WTC11 (cell line): ENCODE measurements around the gene PPP2R5A. TPM values are rescaled to one million over a fixed set of nuclear protein-coding genes. Genes with fewer than 3 reads are reported as not detected.
A peak's percentile ranks its signal among the peaks of the same experiment; 100 is the strongest.

Experiments
- ATAC-seq: fragments of 200-7000 bp; cut with Tn5 transposase; 2 replicates; pipeline ENCODE4 v1.10.0; 2021; ENCODE audit warnings: mild to moderate bottlenecking, moderate library complexity
- CTCF ChIA-PET: fragments of 300-600 bp; sonication (Branson Sonifier 250); formaldehyde crosslinking; loops from one replicate; lab custom pipeline; 2021; ENCODE audit warnings: antibody characterized with exemption; lab: Charles Lee
- POLR2A ChIA-PET: fragments of 350-600 bp; sonication (Branson Sonifier 250); formaldehyde crosslinking; loops from one replicate; lab custom pipeline; 2021; ENCODE audit warnings: antibody characterized with exemption; lab: Charles Lee
- DNase-seq: peaks from one replicate; pipeline ENCODE4 v3.0.0; 2021; ENCODE audit warnings: low spot score
- H3K27ac Mint-ChIP-seq: 2 replicates; pipeline ENCODE4 v1.8.0; 2021; ENCODE audit warnings: mixed read lengths
- H3K27me3 Mint-ChIP-seq: 2 replicates; pipeline ENCODE4 v1.8.0; 2021; ENCODE audit warnings: low read depth, mild to moderate bottlenecking, moderate library complexity, mixed read lengths
- H3K36me3 Mint-ChIP-seq: 2 replicates; pipeline ENCODE4 v1.8.0; 2021; ENCODE audit warnings: mixed read lengths
- H3K4me1 Mint-ChIP-seq: 2 replicates; pipeline ENCODE4 v1.8.0; 2022; ENCODE audit warnings: mixed read lengths
- H3K4me3 Mint-ChIP-seq: 2 replicates; pipeline ENCODE4 v1.8.0; 2021; ENCODE audit warnings: mild to moderate bottlenecking, moderate library complexity, mixed read lengths
- H3K9me3 Mint-ChIP-seq: 2 replicates; pipeline ENCODE4 v1.8.0; 2021; ENCODE audit warnings: mixed read lengths
- ARID4B ChIP-seq: sonication (generic); formaldehyde crosslinking; IDR thresholded peaks from 2 replicates; pipeline ENCODE4 v1.8.0; 2023; ENCODE audit warnings: missing genetic modification reagents, mild to moderate bottlenecking, borderline replicate concordance
- CDX4 ChIP-seq: fragments of 250-450 bp; sonication (Bioruptor Pico); IDR thresholded peaks from 2 replicates; pipeline ENCODE4 v1.9.0; 2021; ENCODE audit warnings: moderate library complexity, mild to moderate bottlenecking, inconsistent platforms, borderline replicate concordance
- CREB1 ChIP-seq: sonication (generic); formaldehyde crosslinking; IDR thresholded peaks from 2 replicates; pipeline ENCODE4 v1.8.0; 2023; ENCODE audit warnings: mild to moderate bottlenecking, missing genetic modification reagents
- FOXJ3 ChIP-seq: sonication (generic); formaldehyde crosslinking; IDR thresholded peaks from 2 replicates; pipeline ENCODE4 v1.9.0; 2021; ENCODE audit warnings: missing genetic modification reagents, mild to moderate bottlenecking, borderline replicate concordance
- FOXP4 ChIP-seq: sonication (generic); formaldehyde crosslinking; IDR thresholded peaks from 2 replicates; pipeline ENCODE4 v1.8.0; 2022; ENCODE audit warnings: mild to moderate bottlenecking, missing genetic modification reagents
- GABPB1 ChIP-seq: sonication (generic); formaldehyde crosslinking; IDR thresholded peaks from 2 replicates; pipeline ENCODE4 v1.8.1; 2023; ENCODE audit warnings: mild to moderate bottlenecking, missing genetic modification reagents
- KAT7 ChIP-seq: sonication (generic); formaldehyde crosslinking; IDR thresholded peaks from 2 replicates; pipeline ENCODE4 v1.8.1; 2023; ENCODE audit warnings: missing genetic modification reagents, mild to moderate bottlenecking, borderline replicate concordance
- MAX ChIP-seq: sonication (generic); formaldehyde crosslinking; IDR thresholded peaks from 2 replicates; pipeline ENCODE4 v1.8.0; 2022; ENCODE audit warnings: mild to moderate bottlenecking, missing genetic modification reagents
- MYBL2 ChIP-seq: sonication (generic); formaldehyde crosslinking; IDR thresholded peaks from 2 replicates; pipeline ENCODE4 v1.8.1; 2023; ENCODE audit warnings: mild to moderate bottlenecking, moderate library complexity, missing genetic modification reagents
- NR1H2 ChIP-seq: sonication (generic); formaldehyde crosslinking; IDR thresholded peaks from 2 replicates; pipeline ENCODE4 v1.9.0; 2021; ENCODE audit warnings: mild to moderate bottlenecking, moderate library complexity, missing genetic modification reagents
- NR2C2 ChIP-seq: sonication (generic); formaldehyde crosslinking; IDR thresholded peaks from 2 replicates; pipeline ENCODE4 v1.8.0; 2022; ENCODE audit warnings: mild to moderate bottlenecking, missing genetic modification reagents
- PREB ChIP-seq: sonication (generic); formaldehyde crosslinking; IDR thresholded peaks from 2 replicates; pipeline ENCODE4 v1.8.1; 2022; ENCODE audit warnings: mild to moderate bottlenecking, missing genetic modification reagents, moderate library complexity, borderline replicate concordance
- TP53 ChIP-seq: sonication (generic); formaldehyde crosslinking; IDR thresholded peaks from 2 replicates; pipeline ENCODE4 v1.8.1; 2023; ENCODE audit warnings: mild to moderate bottlenecking, missing genetic modification reagents
- ZNF121 ChIP-seq: sonication (generic); formaldehyde crosslinking; IDR thresholded peaks from 2 replicates; pipeline ENCODE4 v1.8.0; 2023; ENCODE audit warnings: missing genetic modification reagents
- ZNF138 ChIP-seq: sonication (generic); formaldehyde crosslinking; conservative IDR thresholded peaks from 2 replicates; pipeline ENCODE4 v1.8.1; 2022; ENCODE audit warnings: mild to moderate bottlenecking, moderate library complexity, missing genetic modification reagents
- ZNF232 ChIP-seq: sonication (generic); formaldehyde crosslinking; IDR thresholded peaks from 2 replicates; pipeline ENCODE4 v1.8.0; 2022; ENCODE audit warnings: mild to moderate bottlenecking, missing genetic modification reagents
- total RNA-seq: library from RNA; stranded (reverse); gene quantifications from 3 replicates; pipeline ENCODE4 v1.2.3, GENCODE V29; 2021
- TF ChIP-seq, protein P1 (sequence below): sonication (generic); formaldehyde crosslinking; IDR thresholded peaks from 2 replicates; pipeline ENCODE4 v1.8.1; 2022; ENCODE audit warnings: low read depth, mild to moderate bottlenecking, moderate library complexity, missing genetic modification reagents, borderline replicate concordance
- TF ChIP-seq, protein P2 (sequence below): sonication (generic); formaldehyde crosslinking; IDR thresholded peaks from 2 replicates; pipeline ENCODE4 v1.8.1; 2023; ENCODE audit warnings: mild to moderate bottlenecking, missing genetic modification reagents, moderate library complexity
- TF ChIP-seq, protein P3 (sequence below): sonication (generic); formaldehyde crosslinking; IDR thresholded peaks from 2 replicates; pipeline ENCODE4 v1.8.1; 2023; ENCODE audit warnings: mild to moderate bottlenecking, missing genetic modification reagents

The PPP2R5A gene
- total RNA-seq, 1 experiment from 2014 or later = 35.9 TPM

GRCh38 chr1:212260557-212261355 is 24.5 kb upstream of the PPP2R5A start:
- DNase-seq = no peak
- ChIA-PET POLR2A (no interaction called here), CTCF (interaction anchor here (0.9 to 1.9 kb wide), 6 partner anchors 9 to 226 kb away, joined by 3 to 6 read pairs (median 6); partner anchors contain the start of genes DTL and INTS7)
- Mint-ChIP-seq H3K27ac (0 out of 2 replicates have a peak overlapping the region, but pooled peaks have one; percentile 0), H3K27me3 (no peaks in the 10 kb centered on the region), H3K4me3 (no peak overlapping the region), H3K36me3 (no peaks in the 10 kb centered on the region), H3K4me1 (peaks cover 19% of the 10 kb centered on the region), H3K9me3 (no peaks in the 10 kb centered on the region)
- TF ChIP-seq NR2C2 = no peak
- no peak for TF ChIP-seq PREB (CRISPR knock-in tag)
- TF ChIP-seq MYBL2 = no peak
- TF ChIP-seq FOXP4 (CRISPR knock-in tag) = no peak
- TF ChIP-seq TP53 (CRISPR knock-in tag) = no peak
- no peak for TF ChIP-seq MAX (CRISPR knock-in tag)
- TF ChIP-seq, protein P1, sequence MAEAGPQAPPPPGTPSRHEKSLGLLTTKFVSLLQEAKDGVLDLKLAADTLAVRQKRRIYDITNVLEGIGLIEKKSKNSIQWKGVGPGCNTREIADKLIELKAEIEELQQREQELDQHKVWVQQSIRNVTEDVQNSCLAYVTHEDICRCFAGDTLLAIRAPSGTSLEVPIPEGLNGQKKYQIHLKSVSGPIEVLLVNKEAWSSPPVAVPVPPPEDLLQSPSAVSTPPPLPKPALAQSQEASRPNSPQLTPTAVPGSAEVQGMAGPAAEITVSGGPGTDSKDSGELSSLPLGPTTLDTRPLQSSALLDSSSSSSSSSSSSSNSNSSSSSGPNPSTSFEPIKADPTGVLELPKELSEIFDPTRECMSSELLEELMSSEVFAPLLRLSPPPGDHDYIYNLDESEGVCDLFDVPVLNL (CRISPR knock-in tag) = no peak
- no peak for TF ChIP-seq GABPB1
- no peak for TF ChIP-seq ARID4B (CRISPR knock-in tag)
- no peak for TF ChIP-seq KAT7
- TF ChIP-seq FOXJ3 (CRISPR knock-in tag) = no peak
- no peak; the same call in 1 of the 2 replicates for ATAC-seq

DNA sequence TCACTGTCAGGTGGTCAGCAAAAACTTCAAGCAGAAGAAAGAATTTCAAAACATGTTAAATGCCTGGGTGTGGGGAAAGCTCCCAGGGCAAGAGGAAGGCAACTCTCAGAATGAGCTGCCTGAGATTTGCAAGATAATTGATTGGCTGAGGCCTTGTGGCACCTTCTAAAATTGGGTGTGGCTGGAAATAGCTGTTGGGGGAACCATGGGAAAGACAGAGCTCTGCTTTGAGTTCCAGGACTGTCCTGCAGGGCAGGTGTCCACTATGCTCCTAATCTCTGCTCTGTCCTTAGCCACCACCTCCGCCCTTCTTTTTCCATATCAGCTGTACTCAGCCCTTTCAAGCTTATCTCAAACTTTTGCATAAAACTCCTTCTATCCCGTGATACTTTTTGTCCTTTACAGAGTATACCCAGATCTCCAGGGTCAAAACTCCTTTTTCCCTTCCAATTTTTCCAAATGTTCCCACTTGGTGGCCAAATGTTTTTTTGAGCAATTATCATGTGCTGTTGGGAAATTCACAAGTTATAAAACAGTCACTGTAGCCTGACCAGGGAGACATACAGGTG is 23.8 kb upstream of the PPP2R5A start:
- Mint-ChIP-seq H3K9me3 (no peaks in the 10 kb centered on the region), H3K4me1 (peaks cover 17% of the 10 kb centered on the region), H3K27ac (no peak overlapping the region), H3K27me3 (no peaks in the 10 kb centered on the region), H3K4me3 (no peak overlapping the region), H3K36me3 (no peaks in the 10 kb centered on the region)
- ChIA-PET POLR2A (no interaction called here), CTCF (interaction anchor here (0.9 to 1.9 kb wide), 6 partner anchors 8 to 226 kb away, joined by 3 to 6 read pairs (median 6); partner anchors contain the start of genes DTL and INTS7)
- ATAC-seq (peak; percentile 75), DNase-seq (no peak)
- TF ChIP-seq CREB1 (CRISPR knock-in tag) (no peak), ZNF138 (CRISPR knock-in tag) (no peak), TP53 (CRISPR knock-in tag) (no peak), ZNF121 (CRISPR knock-in tag) (no peak), NR1H2 (CRISPR knock-in tag) (no peak), KAT7 (no peak), ZNF232 (CRISPR knock-in tag) (no peak), CDX4 (CRISPR knock-in tag) (no peak)
- TF ChIP-seq, protein P1 (CRISPR knock-in tag) = no peak
- TF ChIP-seq, protein P2, sequence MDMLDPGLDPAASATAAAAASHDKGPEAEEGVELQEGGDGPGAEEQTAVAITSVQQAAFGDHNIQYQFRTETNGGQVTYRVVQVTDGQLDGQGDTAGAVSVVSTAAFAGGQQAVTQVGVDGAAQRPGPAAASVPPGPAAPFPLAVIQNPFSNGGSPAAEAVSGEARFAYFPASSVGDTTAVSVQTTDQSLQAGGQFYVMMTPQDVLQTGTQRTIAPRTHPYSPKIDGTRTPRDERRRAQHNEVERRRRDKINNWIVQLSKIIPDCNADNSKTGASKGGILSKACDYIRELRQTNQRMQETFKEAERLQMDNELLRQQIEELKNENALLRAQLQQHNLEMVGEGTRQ (CRISPR knock-in tag) = no peak
- TF ChIP-seq, protein P3, sequence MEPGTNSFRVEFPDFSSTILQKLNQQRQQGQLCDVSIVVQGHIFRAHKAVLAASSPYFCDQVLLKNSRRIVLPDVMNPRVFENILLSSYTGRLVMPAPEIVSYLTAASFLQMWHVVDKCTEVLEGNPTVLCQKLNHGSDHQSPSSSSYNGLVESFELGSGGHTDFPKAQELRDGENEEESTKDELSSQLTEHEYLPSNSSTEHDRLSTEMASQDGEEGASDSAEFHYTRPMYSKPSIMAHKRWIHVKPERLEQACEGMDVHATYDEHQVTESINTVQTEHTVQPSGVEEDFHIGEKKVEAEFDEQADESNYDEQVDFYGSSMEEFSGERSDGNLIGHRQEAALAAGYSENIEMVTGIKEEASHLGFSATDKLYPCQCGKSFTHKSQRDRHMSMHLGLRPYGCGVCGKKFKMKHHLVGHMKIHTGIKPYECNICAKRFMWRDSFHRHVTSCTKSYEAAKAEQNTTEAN (CRISPR knock-in tag) = no peak
